PC-9 (cell line): ENCODE results near the gene ARHGAP42. TPM values are rescaled to one million over a fixed set of nuclear protein-coding genes. Genes with fewer than 3 reads are reported as not detected.

Experiments
- BruUV-seq: library from RNA; stranded (reverse); fragments of 400-500 nt; replicated peaks from 2 replicates; lab custom pipeline; 2021; lab: Mats Ljungman, UMichigan
- CTCF ChIA-PET: fragments of 300-600 bp; sonication (Branson Sonifier 250); formaldehyde crosslinking; loops from one replicate; lab custom pipeline; 2022; ENCODE audit warnings: antibody characterized with exemption; lab: Charles Lee
- POLR2A ChIA-PET: fragments of 300-600 bp; sonication (Branson Sonifier 250); formaldehyde crosslinking; loops from one replicate; lab custom pipeline; 2022; ENCODE audit warnings: antibody characterized with exemption; ENCODE audit not compliant: unreplicated experiment; lab: Charles Lee
- DNase-seq, 2 experiments: peaks; one replicate each; pipeline versions ENCODE4 v3.0.0 to v3.0.0-alpha.2; 2015 to 2022; ENCODE audit warnings: mixed read lengths in 1 of 2
- H2AFZ ChIP-seq: fragments of 200-600 bp; sonication (generic); 2 replicates; pipeline ENCODE4 v1.8.1; 2017; ENCODE audit warnings: antibody characterized with exemption
- H3F3A ChIP-seq: fragments of 200-600 bp; sonication (generic); 2 replicates; pipeline ENCODE4 v1.8.1; 2017; ENCODE audit warnings: antibody characterized with exemption, mild to moderate bottlenecking, low read depth; ENCODE audit not compliant: insufficient read depth
- H3K27ac ChIP-seq: fragments of 200-600 bp; sonication (generic); 2 replicates; pipeline ENCODE4 v1.6.1; 2016; ENCODE audit warnings: mixed run types
- H3K27me3 ChIP-seq: fragments of 200-600 bp; sonication (generic); 2 replicates; pipeline ENCODE4 v1.6.1; 2016; ENCODE audit warnings: low read depth, mixed run types; ENCODE audit not compliant: insufficient read depth
- H3K36me3 ChIP-seq: fragments of 200-600 bp; sonication (generic); 2 replicates; pipeline ENCODE4 v1.6.1; 2016; ENCODE audit warnings: low read depth, mixed run types
- H3K4me1 ChIP-seq: fragments of 200-600 bp; sonication (generic); replicated peaks from 2 replicates; pipeline ENCODE4 v1.6.1; 2016; ENCODE audit warnings: mixed run types; ENCODE audit not compliant: insufficient read depth
- H3K4me2 ChIP-seq: fragments of 200-600 bp; sonication (generic); 2 replicates; pipeline ENCODE4 v1.6.1; 2017; ENCODE audit warnings: mixed run types
- H3K4me3 ChIP-seq: fragments of 200-600 bp; sonication (generic); 2 replicates; pipeline ENCODE4 v1.6.1; 2016; ENCODE audit warnings: mixed run types
- H3K79me2 ChIP-seq: fragments of 200-600 bp; sonication (generic); 2 replicates; pipeline ENCODE4 v1.6.1; 2017; ENCODE audit warnings: low read depth, mixed run types
- H3K9me2 ChIP-seq: fragments of 200-600 bp; sonication (generic); 2 replicates; pipeline ENCODE4 v1.8.1; 2017; ENCODE audit warnings: mild to moderate bottlenecking; ENCODE audit not compliant: insufficient read depth
- H3K9me3 ChIP-seq: fragments of 200-600 bp; sonication (generic); 2 replicates; pipeline ENCODE4 v1.8.1; 2016; ENCODE audit warnings: low read depth; ENCODE audit not compliant: insufficient read depth
- H4K20me1 ChIP-seq: fragments of 200-600 bp; sonication (generic); 2 replicates; pipeline ENCODE4 v1.8.1; 2017; ENCODE audit not compliant: insufficient read depth
- CTCF ChIP-seq: fragments of 200-600 bp; sonication (generic); conservative IDR thresholded peaks from 2 replicates; pipeline ENCODE4 v1.6.1; 2017; ENCODE audit warnings: mixed run types, antibody characterized with exemption, mild to moderate bottlenecking, moderate library complexity
- EZH2 ChIP-seq: fragments of 200-600 bp; sonication (generic); IDR thresholded peaks from 2 replicates; pipeline ENCODE4 v1.8.0; 2017; ENCODE audit warnings: antibody characterized with exemption, low read depth
- intact Hi-C: fragments of 100-400 bp; cut with micrococcal nuclease; formaldehyde crosslinking; loops from one replicate; pipeline ENCODE4 v1.10.0; 2022; ENCODE audit not compliant: unreplicated experiment
- total RNA-seq: library from RNA; stranded (reverse); gene quantifications from 2 replicates; pipeline ENCODE4 v1.2.3, GENCODE V29; 2021

Gene ARHGAP42
- total RNA-seq, 1 experiment from 2014 or later, result 12.8 TPM

GRCh38 chr11:100870138-100870537 lies 183.1 kb downstream of the ARHGAP42 start:
- no peaks in the 10 kb centered on the region for H3K9me3 ChIP-seq
- H3K36me3 ChIP-seq, result no peaks in the 10 kb centered on the region
- no peaks in the 10 kb centered on the region for H3F3A ChIP-seq
- intact Hi-C loops, result no loop called here
- no TSS peak for BruUV-seq
- DNase-seq, result no peak
- no peaks in the 10 kb centered on the region for H3K27me3 ChIP-seq
- H4K20me1 ChIP-seq, result no peaks in the 10 kb centered on the region
- no peak for TF ChIP-seq CTCF
- TF ChIP-seq EZH2, result no peak
- ChIA-PET POLR2A (no interaction called here), CTCF (no interaction called here)
- no peak overlapping the region for H3K4me2 ChIP-seq
- H3K27ac ChIP-seq, result no peak overlapping the region
- H3K4me1 ChIP-seq, result no peaks in the 10 kb centered on the region
- no peaks in the 10 kb centered on the region for H3K79me2 ChIP-seq
- H3K9me2 ChIP-seq, result no peaks in the 10 kb centered on the region
- H2AFZ ChIP-seq, result no peak overlapping the region
- no peak overlapping the region for H3K4me3 ChIP-seq

- no peak for TF ChIP-seq EZH2
- no peak for TF ChIP-seq CTCF
- Histone ChIP-seq H3K4me3 (no peak overlapping the region), H3K27me3 (no peaks in the 10 kb centered on the region), H3K9me2 (no peaks in the 10 kb centered on the region), H2AFZ (no peak overlapping the region), H3K9me3 (no peaks in the 10 kb centered on the region), H3K27ac (no peak overlapping the region), H3K4me2 (no peak overlapping the region), H3K79me2 (no peaks in the 10 kb centered on the region), H3K4me1 (peaks cover 14% of the 10 kb centered on the region), H4K20me1 (no peaks in the 10 kb centered on the region), H3F3A (no peaks in the 10 kb centered on the region), H3K36me3 (no peaks in the 10 kb centered on the region)
- no peak for DNase-seq
- CTCF ChIA-PET, result no interaction called here
- POLR2A ChIA-PET, result no interaction called here
- no TSS peak for BruUV-seq
- intact Hi-C loops, result no loop called here
These were observed 186.1 kb downstream of the ARHGAP42 start for GRCh38 chr11:100872951-100873740.

DNA sequence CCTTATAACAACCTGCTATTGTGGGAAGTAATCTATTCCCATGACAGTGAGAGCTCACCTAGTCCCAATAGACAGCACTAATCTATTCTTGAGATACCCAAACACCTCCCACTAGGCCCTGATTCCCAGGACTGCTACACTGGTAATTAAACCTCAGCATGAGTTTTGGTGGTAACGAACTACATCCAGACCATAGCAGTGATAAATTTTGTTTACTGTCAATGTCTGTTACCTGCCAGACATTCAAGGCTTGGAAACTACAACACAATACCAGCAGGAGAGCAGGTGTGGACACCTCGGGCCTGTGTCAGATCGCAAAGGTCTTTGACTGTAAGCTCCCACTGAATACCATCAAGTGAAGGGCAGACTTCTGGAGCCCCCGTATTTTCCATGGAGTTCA lies 187.1 kb downstream of the ARHGAP42 start:
- no TSS peak for BruUV-seq
- CTCF ChIA-PET, result no interaction called here

More for the DNA sequence above, 187.1 kb downstream of the ARHGAP42 start:
- H3K36me3 ChIP-seq, result no peaks in the 10 kb centered on the region
- no peak overlapping the region for H3K4me3 ChIP-seq
- H3K79me2 ChIP-seq, result no peaks in the 10 kb centered on the region
- TF ChIP-seq CTCF (no peak), EZH2 (no peak)
- H3K9me3 ChIP-seq, result no peaks in the 10 kb centered on the region
- POLR2A ChIA-PET, result no interaction called here
- H3F3A ChIP-seq, result no peaks in the 10 kb centered on the region
- no peaks in the 10 kb centered on the region for H4K20me1 ChIP-seq
- no peaks in the 10 kb centered on the region for H3K9me2 ChIP-seq
- peaks cover 14% of the 10 kb centered on the region for H3K4me1 ChIP-seq
- no peak for DNase-seq
- H3K27me3 ChIP-seq, result no peaks in the 10 kb centered on the region
- intact Hi-C loops, result no loop called here
- no peak overlapping the region for H3K4me2 ChIP-seq
- no peak overlapping the region for H3K27ac ChIP-seq
- no peak overlapping the region for H2AFZ ChIP-seq
